ENCODE data around the gene PGAM5. TPM values are rescaled to one million over a fixed set of nuclear protein-coding genes. Genes with fewer than 3 reads are reported as not detected.

Gene PGAM5
- total RNA-seq, 1 donor from 2014 or later, result 75.0 TPM

DNA sequence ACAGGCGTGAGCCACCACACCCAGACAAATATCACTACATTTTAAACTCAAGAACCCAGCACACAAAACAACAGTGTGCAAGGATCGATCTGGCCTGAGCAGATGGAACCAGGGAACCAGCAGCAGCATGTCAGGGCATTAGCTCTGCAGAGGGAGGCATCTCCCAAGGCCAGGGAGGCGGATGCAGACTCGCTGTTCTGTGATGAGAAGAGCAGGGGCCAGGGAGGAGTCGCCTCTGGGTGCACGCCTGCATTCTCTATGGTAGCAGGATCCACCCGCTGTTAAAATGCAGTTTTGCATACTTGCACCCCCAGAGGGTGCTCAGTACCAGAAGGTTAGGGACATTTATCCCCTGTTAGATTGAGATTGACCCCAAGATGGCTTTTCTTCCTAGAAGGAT is 17.9 kb downstream of the PGAM5 start:
- no peak for DNase-seq (ENCODE audit: low read depth)
- TF ChIP-seq, protein P1, sequence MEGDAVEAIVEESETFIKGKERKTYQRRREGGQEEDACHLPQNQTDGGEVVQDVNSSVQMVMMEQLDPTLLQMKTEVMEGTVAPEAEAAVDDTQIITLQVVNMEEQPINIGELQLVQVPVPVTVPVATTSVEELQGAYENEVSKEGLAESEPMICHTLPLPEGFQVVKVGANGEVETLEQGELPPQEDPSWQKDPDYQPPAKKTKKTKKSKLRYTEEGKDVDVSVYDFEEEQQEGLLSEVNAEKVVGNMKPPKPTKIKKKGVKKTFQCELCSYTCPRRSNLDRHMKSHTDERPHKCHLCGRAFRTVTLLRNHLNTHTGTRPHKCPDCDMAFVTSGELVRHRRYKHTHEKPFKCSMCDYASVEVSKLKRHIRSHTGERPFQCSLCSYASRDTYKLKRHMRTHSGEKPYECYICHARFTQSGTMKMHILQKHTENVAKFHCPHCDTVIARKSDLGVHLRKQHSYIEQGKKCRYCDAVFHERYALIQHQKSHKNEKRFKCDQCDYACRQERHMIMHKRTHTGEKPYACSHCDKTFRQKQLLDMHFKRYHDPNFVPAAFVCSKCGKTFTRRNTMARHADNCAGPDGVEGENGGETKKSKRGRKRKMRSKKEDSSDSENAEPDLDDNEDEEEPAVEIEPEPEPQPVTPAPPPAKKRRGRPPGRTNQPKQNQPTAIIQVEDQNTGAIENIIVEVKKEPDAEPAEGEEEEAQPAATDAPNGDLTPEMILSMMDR (conservative IDR thresholded peaks at IDR 0.05; ENCODE audit: low read depth, low read length), result no peak
- no peak overlapping the region for H3K4me3 ChIP-seq (ENCODE audit: low read depth, low read length)

DNA sequence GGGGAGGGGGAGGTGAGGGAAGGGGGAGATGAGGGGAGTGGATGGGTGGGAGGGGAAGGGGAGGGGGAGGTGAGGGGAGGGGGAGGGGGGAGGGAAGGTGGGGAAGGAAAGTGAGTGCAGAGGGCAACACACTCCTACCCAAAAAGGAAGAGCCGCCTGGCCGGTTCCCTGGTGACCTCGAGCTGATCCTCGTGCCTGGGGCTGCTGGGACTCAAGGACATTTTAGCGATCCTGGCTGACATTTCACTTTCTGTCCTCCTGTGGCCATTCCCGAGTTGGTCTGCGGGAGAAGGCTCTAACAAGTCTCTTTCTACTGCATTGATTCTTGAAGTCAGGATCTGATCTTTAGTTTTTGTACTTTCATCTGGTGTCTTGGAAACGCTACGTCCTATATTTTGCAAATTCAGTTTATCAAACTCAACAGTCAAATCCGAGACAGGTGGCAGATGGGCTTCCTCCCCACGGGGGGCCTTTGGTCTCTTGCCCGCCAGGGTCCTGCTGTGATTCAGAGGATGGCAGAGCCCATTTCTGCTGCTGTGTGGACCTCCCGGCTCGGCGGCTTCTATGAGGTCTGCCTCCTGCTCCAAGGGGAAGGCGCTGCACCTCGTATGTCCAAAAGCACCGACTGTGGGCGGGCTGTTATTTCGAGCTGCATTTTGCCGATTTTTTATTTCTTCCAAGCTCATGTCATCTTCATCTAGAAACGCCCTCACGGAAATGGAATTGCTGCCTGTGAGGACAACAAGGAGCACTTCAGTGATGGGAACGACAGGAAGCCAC is 19.1 kb downstream of the PGAM5 start:
- DNase-seq (ENCODE audit: low read depth), result no peak
- no peak overlapping the region for H3K4me3 ChIP-seq (ENCODE audit: low read depth, low read length)
- TF ChIP-seq, protein P1 (conservative IDR thresholded peaks at IDR 0.05; ENCODE audit: low read depth, low read length), result no peak

DNA sequence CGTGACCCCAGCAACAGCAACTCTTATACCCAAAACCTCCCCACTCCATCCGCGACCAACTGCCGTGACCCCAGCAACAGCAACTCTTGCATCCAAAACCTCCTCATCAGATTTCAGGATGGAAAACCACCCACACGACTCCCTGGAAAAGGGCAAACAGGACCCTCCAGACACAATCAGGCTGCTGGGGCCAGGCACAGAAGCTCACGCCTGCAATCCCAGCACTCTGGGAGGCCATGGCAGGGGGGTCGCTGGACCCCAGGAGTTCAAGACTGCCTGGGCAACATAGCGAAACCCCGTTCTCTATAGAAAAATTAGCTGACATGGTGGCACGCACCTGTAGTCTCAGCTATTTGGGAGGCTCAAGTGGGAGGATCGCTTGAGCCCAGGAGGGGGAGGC is 19.7 kb downstream of the PGAM5 start:
- DNase-seq (ENCODE audit: low read depth), result no peak
- H3K4me3 ChIP-seq (ENCODE audit: low read depth, low read length), result no peak overlapping the region
- TF ChIP-seq, protein P1 (conservative IDR thresholded peaks at IDR 0.05; ENCODE audit: low read depth, low read length), result no peak

DNA sequence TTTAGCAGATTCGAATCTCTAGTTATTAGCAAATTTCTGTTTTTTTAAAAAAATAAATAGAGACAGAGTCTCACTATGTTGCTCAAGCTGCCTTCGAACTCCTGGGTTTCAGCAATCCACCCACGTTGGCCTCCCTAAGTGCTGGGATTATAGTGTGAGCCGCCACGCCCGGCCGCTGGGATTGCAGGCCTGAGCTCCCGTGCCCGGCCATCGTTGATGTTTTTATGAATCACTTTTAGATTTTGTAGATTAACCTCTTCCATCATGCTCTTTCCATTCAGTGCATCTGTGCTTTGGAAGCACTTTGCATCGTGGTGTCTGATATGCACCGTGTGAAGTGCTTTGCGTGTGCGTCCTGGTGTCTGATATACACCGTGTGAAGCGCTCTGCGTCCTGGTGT is 20.9 kb downstream of the PGAM5 start:
- DNase-seq (ENCODE audit: low read depth), result no peak

DNA sequence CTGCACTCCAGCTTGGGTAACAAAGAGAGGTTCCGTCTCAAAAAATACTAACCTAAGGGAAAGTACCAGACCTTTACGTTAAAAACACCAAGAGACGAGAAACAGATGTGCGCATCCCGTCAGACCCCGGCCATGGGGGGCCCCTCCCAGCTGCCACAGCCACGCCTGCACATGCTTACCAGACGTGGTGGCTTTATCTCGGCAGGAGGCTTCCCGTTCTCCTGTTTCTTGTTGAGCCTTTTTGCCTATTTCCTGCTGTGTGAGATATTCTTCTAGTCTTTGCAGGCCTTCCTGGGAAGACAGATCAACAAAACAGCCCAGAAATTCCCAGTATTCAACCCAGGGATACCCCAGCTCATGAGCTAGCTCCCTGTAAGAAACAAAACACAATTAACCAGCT is 23.6 kb downstream of the PGAM5 start:
- TF ChIP-seq, protein P1 (conservative IDR thresholded peaks at IDR 0.05; ENCODE audit: low read depth, low read length), result no peak
- no peak overlapping the region for H3K4me3 ChIP-seq (ENCODE audit: low read depth, low read length)
- no peak for DNase-seq (ENCODE audit: low read depth)

More for the DNA sequence above, 20.9 kb downstream of the PGAM5 start:
- no peak overlapping the region for H3K4me3 ChIP-seq (ENCODE audit: low read depth, low read length)
- TF ChIP-seq, protein P1 (conservative IDR thresholded peaks at IDR 0.05; ENCODE audit: low read depth, low read length), result no peak

DNA sequence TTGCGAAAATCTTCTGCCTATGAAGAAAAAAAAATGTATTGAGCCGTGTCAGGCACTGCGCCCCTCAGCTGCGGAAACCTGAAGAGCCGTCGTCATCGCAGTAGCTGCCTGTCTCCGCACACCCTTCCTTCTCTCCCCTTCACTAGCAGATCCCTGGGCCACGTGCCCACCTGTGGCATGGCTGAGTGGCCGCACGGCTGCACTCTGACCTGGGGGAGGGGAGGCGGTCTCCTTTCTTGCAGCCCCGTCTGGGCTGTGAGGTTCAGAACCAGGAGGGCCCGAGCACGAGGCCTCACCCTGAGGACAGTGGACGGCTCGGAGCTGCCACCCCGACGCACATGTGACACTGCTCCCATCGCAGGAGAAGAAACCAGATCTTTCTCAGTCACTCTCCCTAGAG is 24.9 kb downstream of the PGAM5 start:
- TF ChIP-seq, protein P1 (conservative IDR thresholded peaks at IDR 0.05; ENCODE audit: low read depth, low read length), result no peak
- DNase-seq (ENCODE audit: low read depth), result no peak
- no peak overlapping the region for H3K4me3 ChIP-seq (ENCODE audit: low read depth, low read length)

DNA sequence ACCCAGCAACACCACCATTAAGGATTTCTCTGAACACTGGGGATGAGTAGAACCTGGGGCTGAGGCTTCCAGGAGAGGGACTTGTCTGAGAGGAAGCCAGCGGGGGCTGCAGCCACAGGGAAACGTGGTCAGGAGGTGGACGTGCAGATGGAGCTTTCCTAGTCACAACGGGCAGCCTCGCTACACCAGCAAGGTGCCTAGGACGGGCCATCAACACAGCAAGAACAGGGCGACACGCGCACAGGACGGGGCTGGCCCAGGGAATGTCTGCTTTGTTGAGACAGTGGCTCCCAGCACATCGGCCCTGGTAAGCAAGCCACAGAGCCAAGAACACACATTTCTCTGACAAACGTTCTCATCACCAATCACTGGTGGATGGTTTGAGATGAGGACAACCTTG is 25.7 kb downstream of the PGAM5 start:
- TF ChIP-seq, protein P1 (conservative IDR thresholded peaks at IDR 0.05; ENCODE audit: low read depth, low read length), result no peak
- H3K4me3 ChIP-seq (ENCODE audit: low read depth, low read length), result no peak overlapping the region
- DNase-seq (ENCODE audit: low read depth), result no peak

Data from epithelial cell of proximal tubule (primary cell).